GM13976 (cell line): ENCODE measurements around the gene SLIT3.

Experiments used
- DNase-seq: peaks from one replicate; pipeline ENCODE4 v3.0.0; 2012; ENCODE audit warnings: low spot score
- in situ Hi-C: fragments of 300-500 bp; cut with MboI; formaldehyde crosslinking; loops from one replicate; pipeline ENCODE4 v1.12.0; 2022; ENCODE audit warnings: low sequenced_read_pairs, mixed read lengths, inconsistent platforms; ENCODE audit not compliant: unreplicated experiment
- TF ChIP-seq, protein P1 (sequence below): IDR thresholded peaks from 2 replicates; pipeline ENCODE4 v1.5.1; 2012; ENCODE audit warnings: borderline replicate concordance, mild to moderate bottlenecking; ENCODE audit not compliant: insufficient read depth; ENCODE audit errors: extremely low read depth, missing control alignments, control extremely low read depth

SLIT3 gene

DNA sequence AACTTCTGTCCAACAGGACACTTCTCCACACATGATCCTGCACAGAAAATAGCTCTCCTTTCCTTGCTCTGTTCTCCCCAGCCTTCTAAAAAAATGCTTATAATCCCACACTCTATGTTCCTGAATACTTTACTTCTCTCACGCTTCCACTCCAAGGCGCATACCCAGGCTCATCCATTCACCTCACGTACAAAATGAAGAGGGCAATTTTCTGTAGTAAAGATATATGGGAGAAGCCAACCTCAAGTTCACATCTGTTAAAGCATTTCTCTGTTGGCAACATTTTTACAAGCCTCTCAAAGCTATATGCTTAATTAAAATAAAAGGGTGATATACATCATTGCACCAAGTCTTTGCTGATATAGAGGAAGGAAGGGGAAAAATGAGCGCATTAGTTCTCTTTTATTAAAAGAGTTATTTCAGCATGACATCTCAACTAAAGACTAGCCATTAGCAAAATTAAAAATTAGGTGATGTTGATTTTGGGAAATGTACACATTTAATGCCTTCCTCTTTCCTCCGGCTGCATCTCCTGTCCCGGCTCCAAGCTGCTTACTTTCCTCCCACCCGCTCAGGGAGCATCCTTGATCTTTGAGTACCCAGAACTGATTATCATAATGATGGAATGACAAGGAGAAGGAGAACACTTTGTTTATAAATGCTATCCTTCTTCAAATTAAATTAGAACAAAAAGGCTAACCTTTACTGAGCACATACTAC, 379.6 kb downstream of the SLIT3 start:
- TF ChIP-seq, protein P1, sequence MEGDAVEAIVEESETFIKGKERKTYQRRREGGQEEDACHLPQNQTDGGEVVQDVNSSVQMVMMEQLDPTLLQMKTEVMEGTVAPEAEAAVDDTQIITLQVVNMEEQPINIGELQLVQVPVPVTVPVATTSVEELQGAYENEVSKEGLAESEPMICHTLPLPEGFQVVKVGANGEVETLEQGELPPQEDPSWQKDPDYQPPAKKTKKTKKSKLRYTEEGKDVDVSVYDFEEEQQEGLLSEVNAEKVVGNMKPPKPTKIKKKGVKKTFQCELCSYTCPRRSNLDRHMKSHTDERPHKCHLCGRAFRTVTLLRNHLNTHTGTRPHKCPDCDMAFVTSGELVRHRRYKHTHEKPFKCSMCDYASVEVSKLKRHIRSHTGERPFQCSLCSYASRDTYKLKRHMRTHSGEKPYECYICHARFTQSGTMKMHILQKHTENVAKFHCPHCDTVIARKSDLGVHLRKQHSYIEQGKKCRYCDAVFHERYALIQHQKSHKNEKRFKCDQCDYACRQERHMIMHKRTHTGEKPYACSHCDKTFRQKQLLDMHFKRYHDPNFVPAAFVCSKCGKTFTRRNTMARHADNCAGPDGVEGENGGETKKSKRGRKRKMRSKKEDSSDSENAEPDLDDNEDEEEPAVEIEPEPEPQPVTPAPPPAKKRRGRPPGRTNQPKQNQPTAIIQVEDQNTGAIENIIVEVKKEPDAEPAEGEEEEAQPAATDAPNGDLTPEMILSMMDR, result no peak
- in situ Hi-C loops, result no loop called here
- DNase-seq, result no peak

DNA sequence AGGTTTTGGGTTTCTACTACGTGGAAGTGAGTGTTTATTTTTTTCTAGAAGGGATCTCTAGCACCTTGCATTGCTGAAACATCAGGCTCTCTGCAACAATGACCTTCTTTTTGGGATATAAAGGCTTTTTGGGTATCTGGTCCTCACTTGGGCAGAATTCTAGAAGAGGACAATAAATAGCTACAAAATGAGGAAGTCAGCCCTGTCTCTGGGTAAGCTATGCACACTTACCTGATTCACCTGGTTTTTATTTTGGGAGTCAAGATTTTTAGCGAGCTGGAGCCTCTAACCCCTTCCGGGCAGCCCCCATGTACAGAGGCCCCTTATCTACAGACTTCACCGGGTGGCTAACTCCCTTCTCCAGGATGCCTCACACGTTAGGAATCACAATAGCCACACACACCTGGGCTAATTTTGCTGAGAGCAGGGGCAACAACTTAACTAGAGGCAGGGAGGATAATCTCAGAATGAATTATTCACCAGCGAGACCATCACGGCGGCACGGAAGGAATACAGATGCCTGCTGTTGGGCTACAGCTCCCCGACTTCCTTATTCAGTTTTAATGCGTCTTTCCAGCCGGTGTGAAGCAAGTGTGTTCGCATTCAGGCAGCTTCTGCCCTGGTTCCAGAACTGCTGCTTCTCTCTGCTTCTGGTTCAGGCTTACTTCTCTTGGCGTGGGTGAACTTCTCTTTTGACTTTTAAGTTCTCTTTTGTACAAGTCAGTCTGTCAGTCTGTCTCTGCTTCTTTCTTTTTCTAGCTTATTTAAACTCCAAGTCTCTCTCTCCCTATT, 380.7 kb downstream of the SLIT3 start:
- TF ChIP-seq, protein P1, result no peak
- no peak for DNase-seq
- in situ Hi-C loops, result no loop called here

DNA sequence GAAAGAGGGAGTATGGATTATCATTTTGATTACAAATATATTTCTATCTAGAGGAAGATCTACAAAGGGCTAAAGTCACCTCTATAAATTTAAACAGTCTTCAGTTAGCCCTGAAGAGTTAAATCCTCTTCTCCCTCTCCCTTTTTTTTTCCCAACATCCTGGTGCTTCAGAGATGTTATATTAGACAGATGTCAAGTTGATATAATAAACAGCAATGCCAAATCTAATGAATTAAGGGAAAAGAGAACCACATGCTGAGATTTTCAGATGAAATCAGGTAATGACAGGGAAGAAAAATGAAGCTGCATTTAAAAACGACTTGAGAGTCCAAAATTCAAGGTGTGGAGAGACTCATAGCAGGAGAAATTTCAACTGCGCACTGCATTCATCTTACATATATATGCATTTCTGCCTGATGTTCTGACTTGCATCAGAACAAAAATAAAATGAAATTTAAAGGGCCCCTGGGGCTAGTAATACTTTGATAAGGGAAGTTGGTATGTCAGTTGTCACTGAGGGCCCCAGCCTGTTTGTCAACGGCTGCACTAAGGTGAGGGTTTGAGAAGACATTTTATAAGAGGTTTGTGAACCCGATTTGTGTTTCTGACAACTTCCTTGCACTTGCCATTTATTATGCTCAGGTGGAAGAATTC, 382.9 kb downstream of the SLIT3 start:
- TF ChIP-seq, protein P1, result no peak
- in situ Hi-C loops, result no loop called here
- DNase-seq, result no peak

DNA sequence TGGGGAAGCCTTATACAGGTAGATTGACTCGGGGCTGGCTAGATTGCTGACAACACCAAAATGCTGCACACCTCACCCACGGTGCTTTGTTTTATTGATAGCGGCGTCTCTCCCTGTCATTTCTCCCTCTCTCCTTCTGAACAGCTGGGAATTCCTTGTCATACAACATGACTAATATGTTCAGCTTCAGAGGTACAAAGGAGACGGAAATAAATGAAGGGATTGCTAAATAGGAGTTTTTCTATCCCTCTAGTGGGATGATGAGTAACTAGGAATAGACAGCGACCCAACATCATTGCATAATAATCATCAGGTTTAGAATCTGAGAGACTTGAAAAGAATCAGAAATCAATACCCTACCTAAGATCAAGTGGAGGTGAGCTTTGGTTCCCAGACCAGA, 384.1 kb downstream of the SLIT3 start:
- in situ Hi-C loops, result no loop called here
- DNase-seq, result no peak

DNA sequence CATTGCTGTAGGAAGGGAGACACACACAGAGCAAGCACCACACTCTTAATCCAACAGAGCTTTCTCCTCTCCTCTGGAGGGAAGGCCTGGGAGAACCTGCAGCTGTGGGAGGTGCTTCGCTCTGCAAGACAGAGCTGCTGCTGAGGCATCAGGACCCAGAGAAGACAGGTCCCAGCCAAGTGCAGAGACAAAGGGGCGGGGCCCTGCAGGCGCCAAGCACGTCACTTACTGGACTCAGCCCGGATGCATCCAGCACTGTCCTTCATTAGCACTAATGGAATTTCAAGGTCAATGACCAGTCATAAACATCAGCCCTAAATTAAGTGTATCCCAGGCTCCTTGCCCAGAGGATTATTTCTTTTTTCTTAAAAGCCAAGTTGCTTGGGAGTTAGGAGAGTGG, 384.7 kb downstream of the SLIT3 start:
- TF ChIP-seq, protein P1, result no peak
- DNase-seq, result no peak
- in situ Hi-C loops, result no loop called here

More for the DNA sequence above, 384.1 kb downstream of the SLIT3 start:
- TF ChIP-seq, protein P1, result no peak

DNA sequence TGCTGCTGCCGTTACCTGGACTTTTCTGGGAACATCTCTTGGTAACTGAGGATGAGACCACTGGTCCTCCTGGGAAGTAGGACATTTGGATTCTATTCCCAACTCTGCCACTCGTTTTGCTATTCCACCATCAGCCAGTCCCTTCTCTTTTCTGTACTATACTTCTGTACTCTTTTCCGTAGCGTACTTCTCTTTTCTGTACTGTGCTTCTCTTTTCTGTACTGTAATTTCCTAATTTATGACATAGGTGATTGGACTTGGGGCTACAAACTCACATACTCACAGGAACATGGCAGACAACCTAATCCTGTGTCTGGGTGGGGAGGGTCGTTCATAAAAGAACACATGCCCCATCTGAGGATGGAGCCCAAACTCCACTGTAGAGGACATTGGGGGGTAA, 386.4 kb downstream of the SLIT3 start:
- in situ Hi-C loops, result no loop called here
- DNase-seq, result no peak
- TF ChIP-seq, protein P1, result no peak
